ENCODE measurements around the gene C2orf42. TPM values are rescaled to one million over a fixed set of nuclear protein-coding genes. Genes with fewer than 3 reads are reported as not detected.
"Not testable (repeated sequence)": the region's sequence is repeated elsewhere in the genome, so short reads cannot be mapped to it uniquely, and the experiment has no call there.

Gene C2orf42
- total RNA-seq, 1 experiment from 2014 or later = 17.4 TPM

DNA sequence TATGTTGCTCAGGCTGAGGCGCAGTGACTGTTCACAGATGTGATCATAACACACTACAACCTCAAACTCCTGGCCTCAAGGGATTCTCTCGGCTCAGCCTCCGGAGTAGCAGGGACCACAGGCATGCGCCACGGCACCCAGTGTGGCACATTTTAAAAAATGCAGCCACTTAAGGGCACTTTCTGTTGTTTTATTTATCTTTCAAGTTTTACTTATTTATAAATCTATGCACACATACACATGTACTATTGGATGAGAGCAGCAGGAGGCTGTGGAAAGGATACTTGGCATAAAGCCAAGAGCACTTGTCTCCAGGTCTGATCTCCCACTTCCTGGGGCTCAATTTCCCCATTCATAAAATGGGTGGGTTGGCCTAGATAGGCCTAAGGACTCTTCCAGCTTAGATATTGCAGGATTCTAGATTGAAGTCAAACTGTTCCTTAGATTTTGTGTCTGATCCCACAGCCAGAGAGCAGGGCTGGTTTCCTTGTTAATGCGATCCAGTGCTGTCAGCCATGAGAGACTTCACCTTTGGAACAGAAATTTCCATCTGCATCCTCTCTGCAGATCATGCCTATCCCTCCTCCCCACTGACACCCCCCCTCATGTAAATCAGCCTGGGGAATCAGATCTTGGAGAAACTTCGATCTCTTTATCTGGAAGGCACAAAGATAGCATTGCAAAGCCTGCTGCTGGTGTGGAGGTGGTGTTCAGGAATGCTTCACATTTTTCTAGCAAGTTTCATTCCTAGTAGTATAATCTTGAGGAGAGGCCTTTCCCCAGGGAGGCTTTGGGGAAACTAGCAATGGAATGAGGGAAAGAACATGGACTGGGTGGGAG, 78.8 kb downstream of the C2orf42 start:
- ChIA-PET CTCF (no interaction called here), POLR2A (no interaction called here), RAD21 (ENCODE audit: low non-redundant PET in 1 of 2, low total read pairs in 2 of 2, uncharacterized antibody in 2 of 2, unreplicated experiment in 2 of 2) (no interaction called here)
- H3K4me1 ChIP-seq (ENCODE audit: control insufficient read depth in 1 of 2, insufficient read depth in 2 of 2, low read length in 2 of 2) = peaks cover 48 to 66% of the 10 kb centered on the region in 2 experiments
- H3K9me2 ChIP-seq (ENCODE audit: insufficient read depth) = no peaks in the 10 kb centered on the region
- H3K36me3 ChIP-seq (ENCODE audit: control insufficient read depth in 1 of 2, insufficient read depth in 2 of 2, low read length in 2 of 2) = no peaks in the 10 kb centered on the region
- no peaks in the 10 kb centered on the region for H3K79me2 ChIP-seq (ENCODE audit: insufficient read depth, low read length)
- no peaks in the 10 kb centered on the region for H3K9me3 ChIP-seq (ENCODE audit: control insufficient read depth in 1 of 2, insufficient read depth in 1 of 2, low read depth in 1 of 2, low read length in 2 of 2)
- no peak overlapping the region for H3K4me3 ChIP-seq (replicated peaks in 1 of 2; ENCODE audit: low read depth in 1 of 2, low read length in 2 of 2)
- H2AFZ ChIP-seq (ENCODE audit: low read depth, low read length, poor library complexity, severe bottlenecking) = peak overlapping the region; percentile 27
- TF ChIP-seq TCF7L2 (IDR thresholded peaks at IDR 0.05; ENCODE audit: borderline replicate concordance, extremely low read depth, insufficient read depth, insufficient read length) = no peak
- TF ChIP-seq FOSL1 (IDR thresholded peaks at IDR 0.05; ENCODE audit: low read depth) = no peak
- no peak for TF ChIP-seq ELF1 (IDR thresholded peaks at IDR 0.05; ENCODE audit: borderline replicate concordance, low read depth)
- no peak for TF ChIP-seq YY1 (IDR thresholded peaks at IDR 0.05; ENCODE audit: extremely low read depth, insufficient replicate concordance, low read depth, low read length)
- TF ChIP-seq JUND (IDR thresholded peaks at IDR 0.05) = no peak
- no peak for TF ChIP-seq CBX3 (IDR thresholded peaks at IDR 0.05; ENCODE audit: low read depth)
- no peak for TF ChIP-seq EZH2phosphoT487 (IDR thresholded peaks at IDR 0.05; ENCODE audit: borderline replicate concordance)
- TF ChIP-seq CEBPB (IDR thresholded peaks at IDR 0.05; ENCODE audit: low read depth) = no peak
- no peak for TF ChIP-seq EGR1 (IDR thresholded peaks at IDR 0.05; ENCODE audit: low read depth)
- TF ChIP-seq, protein P1, sequence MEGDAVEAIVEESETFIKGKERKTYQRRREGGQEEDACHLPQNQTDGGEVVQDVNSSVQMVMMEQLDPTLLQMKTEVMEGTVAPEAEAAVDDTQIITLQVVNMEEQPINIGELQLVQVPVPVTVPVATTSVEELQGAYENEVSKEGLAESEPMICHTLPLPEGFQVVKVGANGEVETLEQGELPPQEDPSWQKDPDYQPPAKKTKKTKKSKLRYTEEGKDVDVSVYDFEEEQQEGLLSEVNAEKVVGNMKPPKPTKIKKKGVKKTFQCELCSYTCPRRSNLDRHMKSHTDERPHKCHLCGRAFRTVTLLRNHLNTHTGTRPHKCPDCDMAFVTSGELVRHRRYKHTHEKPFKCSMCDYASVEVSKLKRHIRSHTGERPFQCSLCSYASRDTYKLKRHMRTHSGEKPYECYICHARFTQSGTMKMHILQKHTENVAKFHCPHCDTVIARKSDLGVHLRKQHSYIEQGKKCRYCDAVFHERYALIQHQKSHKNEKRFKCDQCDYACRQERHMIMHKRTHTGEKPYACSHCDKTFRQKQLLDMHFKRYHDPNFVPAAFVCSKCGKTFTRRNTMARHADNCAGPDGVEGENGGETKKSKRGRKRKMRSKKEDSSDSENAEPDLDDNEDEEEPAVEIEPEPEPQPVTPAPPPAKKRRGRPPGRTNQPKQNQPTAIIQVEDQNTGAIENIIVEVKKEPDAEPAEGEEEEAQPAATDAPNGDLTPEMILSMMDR (IDR thresholded peaks at IDR 0.05 in 2 of 3, conservative IDR thresholded peaks at IDR 0.05 in 1 of 3; ENCODE audit: borderline replicate concordance in 1 of 3, insufficient read depth in 1 of 3, low read depth in 2 of 3, low read length in 2 of 3) = no peak
- no peak for TF ChIP-seq ZFX (IDR thresholded peaks at IDR 0.05)
- TF ChIP-seq ZNF274 (IDR thresholded peaks at IDR 0.05; ENCODE audit: low read depth, low read length) = no peak
- H3K4me2 ChIP-seq (ENCODE audit: low read length) = peak overlapping the region; percentile 29
- no TSS peak for BruUV-seq (replicated peaks)
- intact Hi-C loops (cut with micrococcal nuclease) = no loop called here
- no peak for DNase-seq (ENCODE audit: low read depth, low spot score)
- no peak for ATAC-seq
- no peaks in the 10 kb centered on the region for H3K27me3 ChIP-seq (ENCODE audit: insufficient read depth, low read length)
- H4K20me1 ChIP-seq (ENCODE audit: insufficient read depth) = no peaks in the 10 kb centered on the region
- H3K27ac ChIP-seq (ENCODE audit: low read depth, low read length) = no peak overlapping the region
- no peak overlapping the region for H3K9ac ChIP-seq (ENCODE audit: low read length)

DNA sequence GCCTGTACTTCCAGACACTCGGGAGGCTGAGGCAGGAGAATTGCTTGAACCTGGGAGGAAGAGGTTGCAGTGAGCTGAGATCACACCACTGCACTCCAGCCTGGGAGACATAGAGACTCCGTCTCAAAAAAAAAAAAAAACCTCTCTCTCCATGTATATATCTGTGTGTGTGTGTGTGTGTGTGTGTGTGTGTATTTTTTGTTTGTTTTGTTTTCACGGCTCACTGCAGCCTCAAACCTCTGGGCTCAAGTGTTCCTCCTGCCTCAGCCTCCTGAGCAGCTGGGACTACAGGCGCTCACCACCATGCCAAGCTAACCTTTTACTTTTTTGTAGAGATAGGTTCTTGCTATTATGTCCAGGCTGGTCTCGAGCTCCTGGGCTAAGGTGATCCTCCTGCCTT, 80.4 kb downstream of the C2orf42 start:
- CTCF ChIA-PET = not testable (repeated sequence)

DNA sequence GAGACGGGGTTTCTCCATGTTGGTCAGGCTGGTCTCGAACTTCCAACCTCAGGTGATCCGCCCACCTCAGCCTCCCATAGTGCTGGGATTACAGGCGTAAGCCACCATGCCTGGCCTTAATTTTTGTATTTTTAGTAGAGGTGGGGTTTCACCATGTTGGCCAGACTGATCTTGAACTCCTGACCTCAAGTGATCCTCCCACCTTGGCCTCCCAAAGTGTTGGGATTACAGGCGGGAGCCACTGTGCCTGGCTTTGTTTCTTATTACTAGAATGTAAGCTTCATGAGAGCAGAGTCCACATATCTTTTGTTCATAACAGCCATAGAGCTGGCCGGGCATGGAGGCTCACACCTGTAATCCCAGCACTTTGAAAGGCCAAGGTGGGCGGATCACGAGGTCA, 84.7 kb downstream of the C2orf42 start:
- H3K27me3 ChIP-seq (ENCODE audit: insufficient read depth, low read length); H2AFZ ChIP-seq (ENCODE audit: low read depth, low read length, poor library complexity, severe bottlenecking); CTCF ChIA-PET; RAD21 ChIA-PET (ENCODE audit: low non-redundant PET in 1 of 2, low total read pairs in 2 of 2, uncharacterized antibody in 2 of 2, unreplicated experiment in 2 of 2); H3K4me2 ChIP-seq (ENCODE audit: low read length); BruUV-seq (replicated peaks); ATAC-seq; H3K9ac ChIP-seq (ENCODE audit: low read length); intact Hi-C loops (cut with micrococcal nuclease); H3K4me3 ChIP-seq (replicated peaks in 1 of 2; ENCODE audit: low read depth in 1 of 2, low read length in 2 of 2); H3K79me2 ChIP-seq (ENCODE audit: insufficient read depth, low read length); H3K27ac ChIP-seq (ENCODE audit: low read depth, low read length); H3K36me3 ChIP-seq (ENCODE audit: control insufficient read depth in 1 of 2, insufficient read depth in 2 of 2, low read length in 2 of 2); H4K20me1 ChIP-seq (ENCODE audit: insufficient read depth); H3K9me3 ChIP-seq (ENCODE audit: control insufficient read depth in 1 of 2, insufficient read depth in 1 of 2, low read depth in 1 of 2, low read length in 2 of 2); H3K9me2 ChIP-seq (ENCODE audit: insufficient read depth); DNase-seq (ENCODE audit: low read depth, low spot score): not testable (repeated sequence)
- H3K4me1 ChIP-seq (ENCODE audit: control insufficient read depth in 1 of 2, insufficient read depth in 2 of 2, low read length in 2 of 2) = peaks cover 54 to 75% of the 10 kb centered on the region in 2 experiments
- POLR2A ChIA-PET = interaction anchor here (1.1 kb wide), 1 partner anchor 192 kb away, joined by 4 read pairs; no protein-coding TSS in a partner anchor

More for the DNA sequence above, 80.4 kb downstream of the C2orf42 start:
- H3K4me2 ChIP-seq (ENCODE audit: low read length); intact Hi-C loops (cut with micrococcal nuclease); ATAC-seq; H3K27me3 ChIP-seq (ENCODE audit: insufficient read depth, low read length); H3K9me3 ChIP-seq (ENCODE audit: control insufficient read depth in 1 of 2, insufficient read depth in 1 of 2, low read depth in 1 of 2, low read length in 2 of 2); H3K36me3 ChIP-seq (ENCODE audit: control insufficient read depth in 1 of 2, insufficient read depth in 2 of 2, low read length in 2 of 2); BruUV-seq (replicated peaks); H3K79me2 ChIP-seq (ENCODE audit: insufficient read depth, low read length); H2AFZ ChIP-seq (ENCODE audit: low read depth, low read length, poor library complexity, severe bottlenecking); RAD21 ChIA-PET (ENCODE audit: low non-redundant PET in 1 of 2, low total read pairs in 2 of 2, uncharacterized antibody in 2 of 2, unreplicated experiment in 2 of 2); H4K20me1 ChIP-seq (ENCODE audit: insufficient read depth); H3K9me2 ChIP-seq (ENCODE audit: insufficient read depth); DNase-seq (ENCODE audit: low read depth, low spot score); H3K4me3 ChIP-seq (replicated peaks in 1 of 2; ENCODE audit: low read depth in 1 of 2, low read length in 2 of 2): not testable (repeated sequence)
- H3K4me1 ChIP-seq (ENCODE audit: control insufficient read depth in 1 of 2, insufficient read depth in 2 of 2, low read length in 2 of 2) = peaks cover 52 to 73% of the 10 kb centered on the region in 2 experiments
- POLR2A ChIA-PET = interaction anchor here (2.6 kb wide), 1 partner anchor 25 kb away, joined by 10 read pairs; no protein-coding TSS in a partner anchor
- H3K9ac ChIP-seq (ENCODE audit: low read length) = 0 out of 2 replicates have a peak overlapping the region, but pooled peaks have one; percentile 69
- H3K27ac ChIP-seq (ENCODE audit: low read depth, low read length) = peak overlapping the region; percentile 90
